Kidney epithelial cell (primary cell): ENCODE measurements around the gene CMPK1. TPM values are rescaled to one million over a fixed set of nuclear protein-coding genes. Genes with fewer than 3 reads are reported as not detected.
A peak's percentile ranks its signal among the peaks of the same experiment; 100 is the strongest.
"Not testable (repeated sequence)": the region's sequence is repeated elsewhere in the genome, so short reads cannot be mapped to it uniquely, and the experiment has no call there.

Experiments
- DNase-seq: peaks from one replicate; pipeline ENCODE4 v3.0.0-alpha.2; 2010; ENCODE audit warnings: low read depth
- H3K27me3 ChIP-seq: 2 replicates; pipeline ENCODE4 v1.6.0; 2011; ENCODE audit warnings: low read length; ENCODE audit not compliant: control insufficient read depth, insufficient read depth
- H3K36me3 ChIP-seq: 2 replicates; pipeline ENCODE4 v1.5.1; 2011; ENCODE audit warnings: low read length; ENCODE audit not compliant: control insufficient read depth, insufficient read depth
- H3K4me3 ChIP-seq: 2 replicates; pipeline ENCODE4 v1.5.1; 2011; ENCODE audit warnings: low read depth, mild to moderate bottlenecking, control low read depth, low read length
- total RNA-seq: library from RNA; depleted of rRNA; stranded (reverse); fragments of >200 nt; gene quantifications from 2 replicates; pipeline ENCODE4 v1.2.3, GENCODE V29; 2015
- TF ChIP-seq, protein P1 (sequence below): IDR thresholded peaks from 2 replicates; pipeline ENCODE4 v1.5.1; 2011; ENCODE audit warnings: mild to moderate bottlenecking, moderate library complexity, low read length, control low read depth, inconsistent platforms; ENCODE audit not compliant: insufficient read depth, poor library complexity, severe bottlenecking

CMPK1 gene
- total RNA-seq, 1 donor from 2014 or later: 74.7 TPM

- H3K27me3 ChIP-seq: no peaks in the 10 kb centered on the region
- H3K36me3 ChIP-seq: no peaks in the 10 kb centered on the region
- DNase-seq: peak; percentile 99
- H3K4me3 ChIP-seq: peak within 1 kb of the TSS; percentile 62
- TF ChIP-seq, protein P1, sequence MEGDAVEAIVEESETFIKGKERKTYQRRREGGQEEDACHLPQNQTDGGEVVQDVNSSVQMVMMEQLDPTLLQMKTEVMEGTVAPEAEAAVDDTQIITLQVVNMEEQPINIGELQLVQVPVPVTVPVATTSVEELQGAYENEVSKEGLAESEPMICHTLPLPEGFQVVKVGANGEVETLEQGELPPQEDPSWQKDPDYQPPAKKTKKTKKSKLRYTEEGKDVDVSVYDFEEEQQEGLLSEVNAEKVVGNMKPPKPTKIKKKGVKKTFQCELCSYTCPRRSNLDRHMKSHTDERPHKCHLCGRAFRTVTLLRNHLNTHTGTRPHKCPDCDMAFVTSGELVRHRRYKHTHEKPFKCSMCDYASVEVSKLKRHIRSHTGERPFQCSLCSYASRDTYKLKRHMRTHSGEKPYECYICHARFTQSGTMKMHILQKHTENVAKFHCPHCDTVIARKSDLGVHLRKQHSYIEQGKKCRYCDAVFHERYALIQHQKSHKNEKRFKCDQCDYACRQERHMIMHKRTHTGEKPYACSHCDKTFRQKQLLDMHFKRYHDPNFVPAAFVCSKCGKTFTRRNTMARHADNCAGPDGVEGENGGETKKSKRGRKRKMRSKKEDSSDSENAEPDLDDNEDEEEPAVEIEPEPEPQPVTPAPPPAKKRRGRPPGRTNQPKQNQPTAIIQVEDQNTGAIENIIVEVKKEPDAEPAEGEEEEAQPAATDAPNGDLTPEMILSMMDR: no peak
Observed at GRCh38 chr1:47313915-47314664, 19.5 kb upstream of the CMPK1 start, which contains the start of gene STIL. Gene STIL (minus strand): TSS chr1:47314147. CDS start chr1:47310319, 3,828 bp downstream.

DNA sequence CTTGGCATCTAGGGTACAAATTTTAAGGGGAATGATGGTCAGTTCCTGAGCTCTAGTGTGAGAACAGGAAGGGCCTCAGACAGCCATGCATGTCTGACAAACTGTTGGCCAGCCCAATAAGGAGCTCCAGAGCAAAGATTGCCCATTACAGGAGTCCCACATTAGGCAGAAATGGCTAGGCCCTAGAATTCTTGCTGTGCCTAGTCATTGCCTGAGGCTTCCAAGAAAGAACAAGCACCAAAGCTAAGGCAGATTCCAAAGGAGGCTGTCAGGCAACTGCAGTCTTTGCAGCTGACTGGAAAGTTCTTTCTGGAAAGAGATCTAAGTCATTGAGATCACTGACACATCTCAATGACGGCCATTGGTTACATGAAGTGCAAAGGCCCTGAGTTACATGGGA lies 15.7 kb upstream of the CMPK1 start:
- DNase-seq: no peak
- Histone ChIP-seq H3K27me3 (no peaks in the 10 kb centered on the region), H3K4me3 (no peak overlapping the region), H3K36me3 (no peaks in the 10 kb centered on the region)
- TF ChIP-seq, protein P1: no peak

DNA sequence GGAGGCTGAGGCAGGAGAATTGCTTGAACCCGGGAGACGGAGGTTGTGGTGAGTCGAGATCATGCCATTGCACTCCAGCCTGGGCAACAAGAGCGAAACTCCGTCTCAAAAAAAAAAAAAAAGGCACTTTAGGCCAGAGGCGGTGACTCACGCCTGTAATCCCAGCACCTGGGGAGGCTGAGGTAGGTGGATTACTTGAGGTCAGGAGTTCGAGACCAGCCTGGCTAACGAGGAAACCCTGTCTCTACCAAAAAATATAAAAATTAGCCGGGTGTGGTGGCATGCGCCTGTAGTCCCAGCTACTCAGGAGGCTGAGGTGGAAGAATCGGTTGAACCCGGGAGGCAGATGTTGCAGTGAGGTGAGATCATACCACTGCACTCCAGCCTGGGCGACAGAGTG lies 13.6 kb upstream of the CMPK1 start:
- DNase-seq, H3K36me3 ChIP-seq, H3K4me3 ChIP-seq, H3K27me3 ChIP-seq: not testable (repeated sequence)

- TF ChIP-seq, protein P1: no peak
- H3K36me3 ChIP-seq: no peaks in the 10 kb centered on the region
- H3K27me3 ChIP-seq: no peaks in the 10 kb centered on the region
- no peak overlapping the region for H3K4me3 ChIP-seq
- DNase-seq: no peak
Observed at GRCh38 chr1:47323599-47324031, 10.0 kb upstream of the CMPK1 start.

DNA sequence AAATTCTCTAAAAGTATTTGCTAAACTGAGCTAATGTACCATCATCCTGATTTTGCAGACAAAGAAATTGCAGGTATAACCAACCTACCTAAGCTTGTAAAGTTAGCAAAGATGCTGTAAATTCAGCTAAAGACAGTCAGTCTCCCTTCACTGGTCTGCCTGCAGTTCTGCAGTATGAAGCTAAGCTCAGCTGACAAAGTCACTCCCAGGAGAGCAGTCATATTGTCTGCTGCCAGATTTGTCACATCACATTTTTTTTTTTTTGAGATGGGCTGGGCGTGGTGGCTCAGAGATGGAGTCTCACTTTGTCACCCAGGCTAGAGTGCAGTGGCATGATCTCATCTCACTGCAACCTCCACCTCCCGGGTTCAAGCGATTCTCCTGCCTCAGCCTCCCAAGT lies 8.9 kb upstream of the CMPK1 start:
- no peaks in the 10 kb centered on the region for H3K27me3 ChIP-seq
- no peaks in the 10 kb centered on the region for H3K36me3 ChIP-seq
- H3K4me3 ChIP-seq: no peak overlapping the region
- no peak for DNase-seq
- TF ChIP-seq, protein P1: no peak

DNA sequence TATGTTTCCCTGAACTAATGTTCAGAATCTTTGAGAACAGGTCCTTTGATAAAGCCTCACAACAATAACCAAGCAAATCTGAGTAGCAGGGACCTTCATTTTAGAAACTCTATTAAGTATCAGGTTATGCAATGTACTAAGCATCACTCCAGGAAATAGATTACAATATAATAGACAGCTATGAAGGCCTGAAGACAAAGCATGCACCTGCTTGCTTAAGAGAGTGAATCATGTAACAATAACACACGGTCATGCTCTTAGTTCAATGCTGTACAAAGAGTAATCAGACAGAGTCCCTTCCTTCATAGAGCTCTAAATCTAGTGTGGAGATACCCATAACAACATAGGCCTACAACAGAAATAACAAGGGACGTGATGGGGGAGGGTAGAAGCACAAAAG lies 8.1 kb upstream of the CMPK1 start:
- TF ChIP-seq, protein P1: no peak
- H3K4me3 ChIP-seq: no peak overlapping the region
- DNase-seq: peak; percentile 49
- H3K27me3 ChIP-seq: no peaks in the 10 kb centered on the region
- H3K36me3 ChIP-seq: no peaks in the 10 kb centered on the region
